ENCODE data around the gene KCNN3. TPM values are rescaled to one million over a fixed set of nuclear protein-coding genes. Genes with fewer than 3 reads are reported as not detected.

The KCNN3 gene
- total and polyA plus RNA-seq, 2 donors (not counting 1 experiment from before 2014, with no cell fraction given) = 0.17 to 0.82 TPM

GRCh38 chr1:154698320-154699096 is 171.6 kb downstream of the KCNN3 start:
- DNase-seq (no peak), ATAC-seq (ENCODE audit: low read depth) (no peak)
- Histone ChIP-seq H3K27me3 (replicated peaks in 1 of 4; ENCODE audit: control extremely low read depth in 1 of 4, control insufficient read depth in 3 of 4, insufficient read depth in 4 of 4, low read length in 3 of 4) (peaks cover 0 to 5% (median 4%) of the 10 kb centered on the region in 4 experiments), H3K27ac (ENCODE audit: low read length in 2 of 2) (no peak overlapping the region), H3K36me3 (replicated peaks in 1 of 2; ENCODE audit: control extremely low read depth in 1 of 2, control insufficient read depth in 1 of 2, extremely low read depth in 1 of 2, insufficient read depth in 2 of 2, low read length in 1 of 2) (no peaks in the 10 kb centered on the region), H3K9ac (ENCODE audit: low read length) (no peak overlapping the region), H2AFZ (ENCODE audit: insufficient read depth, low read depth, low read length, poor library complexity, severe bottlenecking) (no peak overlapping the region), H3K4me1 (ENCODE audit: control insufficient read depth in 2 of 2, insufficient read depth in 2 of 2, low read length in 2 of 2) (no peaks in the 10 kb centered on the region), H3K9me3 (ENCODE audit: control extremely low read depth in 1 of 3, control insufficient read depth in 2 of 3, insufficient read depth in 1 of 3, low read length in 2 of 3) (no peaks in the 10 kb centered on the region), H3K79me2 (ENCODE audit: control insufficient read depth, insufficient read depth, low read length) (no peaks in the 10 kb centered on the region), H3K4me2 (replicated peaks; ENCODE audit: low read depth, low read length, poor library complexity, severe bottlenecking) (no peak overlapping the region), H4K20me1 (ENCODE audit: control insufficient read depth, insufficient read depth, low read length, poor library complexity, severe bottlenecking) (no peaks in the 10 kb centered on the region), H3K4me3 (ENCODE audit: control extremely low read depth in 1 of 5, extremely low read depth in 1 of 5, insufficient read depth in 1 of 5, low read depth in 2 of 5, low read length in 4 of 5) (no peak overlapping the region)
- TF ChIP-seq CTCF (IDR thresholded peaks at IDR 0.05) (no peak), EZH2 (IDR thresholded peaks at IDR 0.05; ENCODE audit: borderline replicate concordance, insufficient read depth, low read depth, low read length, poor library complexity, severe bottlenecking) (no peak)
- WGBS (ENCODE audit: insufficient coverage) = 86% methylated on average over 1 of the region's 4 CpGs
- CTCF ChIA-PET = interaction anchor here (0.6 kb wide), 1 partner anchor 610 kb away, joined by 4 read pairs; no protein-coding TSS in a partner anchor
- Mint-ChIP-seq H3K9me3 (ENCODE audit: insufficient read depth) (no peaks in the 10 kb centered on the region), H3K4me1 (no peaks in the 10 kb centered on the region), H3K27me3 (peaks cover 22% of the 10 kb centered on the region), H3K4me3 (no peak overlapping the region), H3K27ac (no peak overlapping the region)
- POLR2A ChIA-PET = no interaction called here
- intact Hi-C loops (cut with micrococcal nuclease) = no loop called here

GRCh38 chr1:154697710-154698109 is 172.4 kb downstream of the KCNN3 start:
- Mint-ChIP-seq H3K27ac (no peak overlapping the region), H3K4me1 (no peaks in the 10 kb centered on the region), H3K9me3 (ENCODE audit: insufficient read depth) (no peaks in the 10 kb centered on the region), H3K4me3 (no peak overlapping the region), H3K27me3 (peaks cover 27% of the 10 kb centered on the region)
- no peak overlapping the region for H3K27ac ChIP-seq (ENCODE audit: low read length in 2 of 2)
- H3K27me3 ChIP-seq (replicated peaks in 1 of 4; ENCODE audit: control extremely low read depth in 1 of 4, control insufficient read depth in 3 of 4, insufficient read depth in 4 of 4, low read length in 3 of 4) = peaks cover 0 to 5% (median 2%) of the 10 kb centered on the region in 4 experiments
- no peak overlapping the region for H2AFZ ChIP-seq (ENCODE audit: insufficient read depth, low read depth, low read length, poor library complexity, severe bottlenecking)
- no peak for ATAC-seq (ENCODE audit: low read depth)
- H3K4me3 ChIP-seq (ENCODE audit: control extremely low read depth in 1 of 5, extremely low read depth in 1 of 5, insufficient read depth in 1 of 5, low read depth in 2 of 5, low read length in 4 of 5) = no peak overlapping the region
- no peaks in the 10 kb centered on the region for H3K9me3 ChIP-seq (ENCODE audit: control extremely low read depth in 1 of 3, control insufficient read depth in 2 of 3, insufficient read depth in 1 of 3, low read length in 2 of 3)
- no peak for DNase-seq
- H3K36me3 ChIP-seq (replicated peaks in 1 of 2; ENCODE audit: control extremely low read depth in 1 of 2, control insufficient read depth in 1 of 2, extremely low read depth in 1 of 2, insufficient read depth in 2 of 2, low read length in 1 of 2) = no peaks in the 10 kb centered on the region
- H3K9ac ChIP-seq (ENCODE audit: low read length) = no peak overlapping the region
- POLR2A ChIA-PET = no interaction called here
- intact Hi-C loops (cut with micrococcal nuclease) = no loop called here
- no peaks in the 10 kb centered on the region for H3K4me1 ChIP-seq (ENCODE audit: control insufficient read depth in 2 of 2, insufficient read depth in 2 of 2, low read length in 2 of 2)
- no peaks in the 10 kb centered on the region for H3K79me2 ChIP-seq (ENCODE audit: control insufficient read depth, insufficient read depth, low read length)
- no peak overlapping the region for H3K4me2 ChIP-seq (replicated peaks; ENCODE audit: low read depth, low read length, poor library complexity, severe bottlenecking)
- H4K20me1 ChIP-seq (ENCODE audit: control insufficient read depth, insufficient read depth, low read length, poor library complexity, severe bottlenecking) = no peaks in the 10 kb centered on the region
- TF ChIP-seq CTCF (IDR thresholded peaks at IDR 0.05) (no peak), EZH2 (IDR thresholded peaks at IDR 0.05; ENCODE audit: borderline replicate concordance, insufficient read depth, low read depth, low read length, poor library complexity, severe bottlenecking) (no peak)
- CTCF ChIA-PET = no interaction called here

Data from B cell (primary cell).